ENCODE measurements around the gene ACO2. TPM values are rescaled to one million over a fixed set of nuclear protein-coding genes. Genes with fewer than 3 reads are reported as not detected.

ACO2 gene
- total RNA-seq, 1 experiment from 2014 or later, result 66.6 TPM

DNA sequence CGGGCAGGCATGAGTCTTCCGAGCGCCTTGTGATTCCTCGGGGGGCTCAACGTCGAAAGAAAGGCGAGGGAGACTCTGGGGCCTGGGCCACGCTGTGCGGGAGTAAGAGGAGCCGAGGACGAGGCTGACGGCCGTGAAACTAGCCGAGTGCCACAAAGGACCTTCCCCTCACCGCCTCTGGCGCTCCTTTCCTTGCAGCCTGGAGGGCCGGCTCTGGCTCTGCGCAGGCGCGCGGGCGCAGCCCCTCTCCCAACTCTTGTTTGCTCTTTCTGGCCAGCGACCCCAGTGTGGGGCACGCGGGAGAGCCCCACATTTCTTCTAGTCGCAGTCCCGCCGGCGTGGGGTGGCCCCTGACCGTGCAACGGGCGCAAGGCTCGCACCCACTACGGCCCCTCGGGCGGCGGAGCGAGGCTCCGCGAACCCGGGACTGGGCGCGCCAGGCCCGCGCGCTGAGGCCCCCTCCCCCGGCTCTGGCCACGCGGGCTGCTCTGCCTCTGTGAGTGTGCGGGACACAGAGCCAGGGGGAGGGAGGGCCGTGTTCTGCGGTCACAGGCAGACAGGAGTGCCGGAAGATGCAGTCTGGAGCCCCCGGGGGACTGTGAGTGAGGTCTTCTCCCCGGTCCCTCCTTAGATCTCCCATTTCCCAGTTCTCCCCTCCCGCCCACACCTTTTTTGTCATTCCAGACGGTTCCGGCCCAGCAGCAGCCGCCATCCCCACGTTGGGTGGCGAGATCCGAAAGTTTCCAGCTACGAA is 21.3 kb upstream of the ACO2 start:
- H4K5ac ChIP-seq (ENCODE audit: insufficient read length, low read depth, low read length), result no peak overlapping the region
- H3K27ac Mint-ChIP-seq, result peak overlapping the region; percentile 99 to 100 (median 100)
- H3K27me3 Mint-ChIP-seq (ENCODE audit: low read depth), result peaks cover 2% of the 10 kb centered on the region; the same call in 1 of the 2 replicates
- H3K9me3 Mint-ChIP-seq, result no peaks in the 10 kb centered on the region
- H3K9me3 ChIP-seq (ENCODE audit: control insufficient read depth, low read depth, low read length), result no peaks in the 10 kb centered on the region
- H3K9ac ChIP-seq (ENCODE audit: extremely low read depth, insufficient read length, low read length), result peak overlapping the region; percentile 68
- peak overlapping the region; percentile 24; the same call in 1 of the 2 replicates for H3K4ac ChIP-seq (ENCODE audit: low read depth, low read length)
- no peaks in the 10 kb centered on the region for H4K20me1 ChIP-seq (ENCODE audit: control insufficient read depth, insufficient read depth, insufficient read length)
- no peak overlapping the region for H2BK15ac ChIP-seq (ENCODE audit: low read depth, low read length)
- H3K23ac ChIP-seq (ENCODE audit: insufficient read length, low read depth, low read length), result no peak overlapping the region
- H4K8ac ChIP-seq (replicated peaks; ENCODE audit: insufficient read length, low read depth, low read length), result no peak overlapping the region
- whole genome bisulfite sequencing (ENCODE audit: extremely low coverage, insufficient read length, low lambda C conversion rate), result no CpG with 5 or more reads among the region's 63 CpGs
- H3K18ac ChIP-seq (ENCODE audit: insufficient read length, low read depth, low read length), result peak overlapping the region; percentile 80
- H2BK12ac ChIP-seq (ENCODE audit: insufficient read length, low read depth, low read length), result no peak overlapping the region
- peaks cover 19% of the 10 kb centered on the region; the same call in 1 of the 2 replicates for H3K79me2 ChIP-seq (ENCODE audit: insufficient read depth, low read length)
- H3K4me2 ChIP-seq (ENCODE audit: insufficient read depth, insufficient read length, low read length), result peak overlapping the region; percentile 54
- peak overlapping the region; percentile 85 for H3K14ac ChIP-seq (ENCODE audit: insufficient read depth, low read length)
- no peak overlapping the region for H4K91ac ChIP-seq (ENCODE audit: insufficient read length, low read depth, low read length)
- H2BK20ac ChIP-seq (ENCODE audit: low read depth, low read length, poor library complexity, severe bottlenecking), result no peak overlapping the region
- no peaks in the 10 kb centered on the region for H3K27me3 ChIP-seq (ENCODE audit: insufficient read depth, low read length)
- TF ChIP-seq, protein P1, sequence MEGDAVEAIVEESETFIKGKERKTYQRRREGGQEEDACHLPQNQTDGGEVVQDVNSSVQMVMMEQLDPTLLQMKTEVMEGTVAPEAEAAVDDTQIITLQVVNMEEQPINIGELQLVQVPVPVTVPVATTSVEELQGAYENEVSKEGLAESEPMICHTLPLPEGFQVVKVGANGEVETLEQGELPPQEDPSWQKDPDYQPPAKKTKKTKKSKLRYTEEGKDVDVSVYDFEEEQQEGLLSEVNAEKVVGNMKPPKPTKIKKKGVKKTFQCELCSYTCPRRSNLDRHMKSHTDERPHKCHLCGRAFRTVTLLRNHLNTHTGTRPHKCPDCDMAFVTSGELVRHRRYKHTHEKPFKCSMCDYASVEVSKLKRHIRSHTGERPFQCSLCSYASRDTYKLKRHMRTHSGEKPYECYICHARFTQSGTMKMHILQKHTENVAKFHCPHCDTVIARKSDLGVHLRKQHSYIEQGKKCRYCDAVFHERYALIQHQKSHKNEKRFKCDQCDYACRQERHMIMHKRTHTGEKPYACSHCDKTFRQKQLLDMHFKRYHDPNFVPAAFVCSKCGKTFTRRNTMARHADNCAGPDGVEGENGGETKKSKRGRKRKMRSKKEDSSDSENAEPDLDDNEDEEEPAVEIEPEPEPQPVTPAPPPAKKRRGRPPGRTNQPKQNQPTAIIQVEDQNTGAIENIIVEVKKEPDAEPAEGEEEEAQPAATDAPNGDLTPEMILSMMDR (conservative IDR thresholded peaks at IDR 0.05), result no peak
- H2AK5ac ChIP-seq (ENCODE audit: insufficient read length, low read length), result no peak overlapping the region
- H2BK120ac ChIP-seq (ENCODE audit: low read depth, low read length, poor library complexity, severe bottlenecking), result peak overlapping the region; percentile 62
- H3T11ph ChIP-seq (ENCODE audit: low read length), result no peak overlapping the region
- H3K23me2 ChIP-seq (ENCODE audit: insufficient read length, low read depth, low read length, poor library complexity, severe bottlenecking), result peaks cover 23% of the 10 kb centered on the region
- H3K79me1 ChIP-seq (ENCODE audit: insufficient read depth, low read depth, low read length, poor library complexity, severe bottlenecking), result no peaks in the 10 kb centered on the region
- H3K4me1 ChIP-seq (ENCODE audit: insufficient read depth, low read length), result no peaks in the 10 kb centered on the region; the same call in 1 of the 2 replicates
- peaks cover 14 to 24% of the 10 kb centered on the region in 2 experiments for H3K4me1 Mint-ChIP-seq
- no peak overlapping the region for H2AFZ ChIP-seq (ENCODE audit: low read length)
- H3K36me3 Mint-ChIP-seq (ENCODE audit: insufficient read depth in 1 of 3, low read depth in 3 of 3), result peaks cover 14 to 32% (median 31%) of the 10 kb centered on the region in 3 experiments
- no peak overlapping the region for H3K56ac ChIP-seq (ENCODE audit: insufficient read length, low read depth, low read length)
- DNase-seq, result peak; percentile 74
- peak overlapping the region; percentile 96 for H3K4me3 Mint-ChIP-seq
- peak overlapping the region; percentile 12 for H3K27ac ChIP-seq (ENCODE audit: insufficient read length, low read depth, low read length)
- peak overlapping the region; percentile 23 for H2BK5ac ChIP-seq (ENCODE audit: insufficient read length, low read length)

Measured in H9 (cell line).